ENCODE data around the gene CRYBG2.

- TF ChIP-seq, protein P1, sequence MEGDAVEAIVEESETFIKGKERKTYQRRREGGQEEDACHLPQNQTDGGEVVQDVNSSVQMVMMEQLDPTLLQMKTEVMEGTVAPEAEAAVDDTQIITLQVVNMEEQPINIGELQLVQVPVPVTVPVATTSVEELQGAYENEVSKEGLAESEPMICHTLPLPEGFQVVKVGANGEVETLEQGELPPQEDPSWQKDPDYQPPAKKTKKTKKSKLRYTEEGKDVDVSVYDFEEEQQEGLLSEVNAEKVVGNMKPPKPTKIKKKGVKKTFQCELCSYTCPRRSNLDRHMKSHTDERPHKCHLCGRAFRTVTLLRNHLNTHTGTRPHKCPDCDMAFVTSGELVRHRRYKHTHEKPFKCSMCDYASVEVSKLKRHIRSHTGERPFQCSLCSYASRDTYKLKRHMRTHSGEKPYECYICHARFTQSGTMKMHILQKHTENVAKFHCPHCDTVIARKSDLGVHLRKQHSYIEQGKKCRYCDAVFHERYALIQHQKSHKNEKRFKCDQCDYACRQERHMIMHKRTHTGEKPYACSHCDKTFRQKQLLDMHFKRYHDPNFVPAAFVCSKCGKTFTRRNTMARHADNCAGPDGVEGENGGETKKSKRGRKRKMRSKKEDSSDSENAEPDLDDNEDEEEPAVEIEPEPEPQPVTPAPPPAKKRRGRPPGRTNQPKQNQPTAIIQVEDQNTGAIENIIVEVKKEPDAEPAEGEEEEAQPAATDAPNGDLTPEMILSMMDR (optimal IDR thresholded peaks at IDR 0.05 in 1 of 3, IDR thresholded peaks at IDR 0.05 in 1 of 3, conservative IDR thresholded peaks at IDR 0.05 in 1 of 3; ENCODE audit: extremely low read depth in 1 of 3, insufficient read depth in 2 of 3, low read length in 3 of 3) = no peak
- TF ChIP-seq EZH2 (IDR thresholded peaks at IDR 0.05; ENCODE audit: low read length) = no peak
These were observed 56.7 kb downstream of the CRYBG2 start for GRCh38 chr1:26297057-26297790.
